M059J (cell line): ENCODE results near the gene SLC16A14. TPM values are rescaled to one million over a fixed set of nuclear protein-coding genes. Genes with fewer than 3 reads are reported as not detected.
"Not testable (repeated sequence)": the region's sequence is repeated elsewhere in the genome, so short reads cannot be mapped to it uniquely, and the experiment has no call there.

Experiments
- DNase-seq: peaks from one replicate; pipeline ENCODE4 v3.0.0-alpha.2; 2012; ENCODE audit warnings: low read depth
- total RNA-seq: library from RNA; depleted of rRNA; stranded (reverse); fragments of >200 nt; shearing (Covaris generic); gene quantifications from 2 replicates; pipeline ENCODE4 v1.2.3, GENCODE V29; 2014; rRNA removed

The SLC16A14 gene
- total RNA-seq = 0.42 and 0.81 TPM in 2 replicates

- peak; percentile 57 for DNase-seq
These were observed at the start of gene SLC16A14 for GRCh38 chr2:230068651-230069055. SLC16A14 (minus strand) TSS chr2:230068924; CDS start chr2:230059352, 9,572 bp downstream.

DNA sequence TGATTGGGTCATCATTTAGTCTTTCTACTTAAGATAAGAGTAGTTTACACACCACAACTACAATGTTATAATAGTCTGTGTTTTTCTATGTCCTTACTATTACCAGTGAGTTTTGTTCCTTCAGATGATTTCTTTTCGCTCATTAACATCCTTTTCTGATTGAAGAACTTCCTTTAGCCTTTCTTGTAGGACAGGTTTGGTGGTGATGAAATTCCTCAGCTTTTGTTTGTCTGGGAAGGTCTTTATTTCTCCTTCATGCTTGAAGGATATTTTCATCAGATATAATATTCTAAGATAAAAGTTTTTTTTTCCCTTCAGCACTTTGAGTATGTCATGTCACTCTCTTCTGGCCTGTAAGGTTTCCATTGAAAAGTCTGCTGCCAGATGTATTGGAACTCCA lies 38.0 kb upstream of the SLC16A14 start:
- no peak for DNase-seq

DNA sequence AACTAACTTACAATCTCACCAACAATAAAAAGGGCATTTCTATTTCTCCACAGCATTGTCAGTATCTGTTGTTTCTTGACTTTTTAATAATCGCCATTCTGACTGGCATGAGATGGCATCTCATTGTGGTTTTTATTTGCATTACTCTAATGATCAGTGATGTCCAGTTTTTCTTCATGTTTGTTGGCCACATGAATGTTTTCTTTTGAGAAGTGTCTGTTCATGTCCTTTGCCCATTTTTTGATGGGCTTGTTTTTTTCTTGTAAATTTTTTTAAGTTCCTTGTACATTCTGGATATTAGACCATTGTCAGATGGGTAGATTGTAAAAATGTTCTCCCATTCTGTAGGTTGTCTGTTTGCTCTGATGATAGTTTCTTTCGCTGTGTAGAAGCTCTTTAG lies 33.2 kb upstream of the SLC16A14 start:
- not testable (repeated sequence) for DNase-seq

DNA sequence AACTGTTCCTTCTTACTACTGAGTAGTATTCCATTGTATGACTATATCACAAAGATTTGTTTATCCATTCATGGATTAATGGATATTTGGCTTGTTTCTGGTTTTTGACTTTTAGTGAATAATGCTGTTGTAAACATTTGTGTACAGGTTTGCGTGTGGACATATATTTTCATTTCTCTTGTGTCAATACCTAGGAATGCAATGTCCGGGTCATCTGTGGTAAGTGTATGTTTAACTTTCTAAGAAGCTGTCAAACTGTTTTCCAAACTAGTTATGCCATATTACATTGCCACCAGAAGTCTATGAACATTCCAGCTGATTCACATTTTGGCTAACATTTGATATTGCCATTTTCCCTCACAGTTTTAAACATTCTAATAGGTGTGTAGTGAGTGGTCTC lies 29.1 kb upstream of the SLC16A14 start:
- DNase-seq = no peak

- no peak for DNase-seq
These were observed 28.7 kb upstream of the SLC16A14 start for GRCh38 chr2:230097424-230097823.

DNA sequence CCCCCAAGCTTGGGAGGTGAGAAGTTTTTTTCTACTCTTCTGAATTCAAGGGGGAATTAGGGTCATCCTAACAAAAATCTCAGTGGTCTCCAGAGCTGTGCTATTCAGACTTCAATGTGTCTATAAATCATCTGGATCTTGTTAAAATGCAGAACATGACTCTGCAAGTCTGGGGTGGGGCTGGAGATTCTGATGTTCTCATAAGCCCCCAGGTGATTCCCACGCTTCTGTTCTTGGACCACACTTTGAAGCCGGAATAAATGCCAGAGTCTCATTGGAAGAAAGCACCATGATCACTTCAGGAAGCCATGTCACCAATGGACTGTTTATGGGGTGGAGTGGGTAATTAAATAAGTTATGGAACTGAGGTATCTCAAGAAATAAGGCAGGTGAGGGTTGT lies 22.2 kb upstream of the SLC16A14 start:
- DNase-seq = no peak

DNA sequence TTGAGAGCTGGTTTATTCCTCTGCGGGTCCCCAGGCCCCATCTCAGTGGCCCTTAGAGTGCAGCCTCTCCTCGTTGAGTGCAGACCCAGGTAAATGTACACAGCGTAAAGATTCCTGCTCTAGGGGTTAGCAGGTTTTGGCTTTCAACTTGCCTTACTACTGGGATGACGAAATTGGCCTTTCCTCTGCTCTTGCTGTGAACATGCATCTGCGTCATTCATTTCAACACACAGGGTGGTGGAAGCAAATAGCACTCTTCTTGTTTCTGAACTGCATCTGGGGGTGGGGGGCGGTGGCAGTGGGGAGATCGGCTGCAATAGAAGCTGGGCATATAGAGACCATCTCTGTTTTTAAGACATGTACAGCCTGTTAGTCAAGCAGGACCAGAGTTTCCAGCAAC lies 16.5 kb upstream of the SLC16A14 start:
- no peak for DNase-seq

DNA sequence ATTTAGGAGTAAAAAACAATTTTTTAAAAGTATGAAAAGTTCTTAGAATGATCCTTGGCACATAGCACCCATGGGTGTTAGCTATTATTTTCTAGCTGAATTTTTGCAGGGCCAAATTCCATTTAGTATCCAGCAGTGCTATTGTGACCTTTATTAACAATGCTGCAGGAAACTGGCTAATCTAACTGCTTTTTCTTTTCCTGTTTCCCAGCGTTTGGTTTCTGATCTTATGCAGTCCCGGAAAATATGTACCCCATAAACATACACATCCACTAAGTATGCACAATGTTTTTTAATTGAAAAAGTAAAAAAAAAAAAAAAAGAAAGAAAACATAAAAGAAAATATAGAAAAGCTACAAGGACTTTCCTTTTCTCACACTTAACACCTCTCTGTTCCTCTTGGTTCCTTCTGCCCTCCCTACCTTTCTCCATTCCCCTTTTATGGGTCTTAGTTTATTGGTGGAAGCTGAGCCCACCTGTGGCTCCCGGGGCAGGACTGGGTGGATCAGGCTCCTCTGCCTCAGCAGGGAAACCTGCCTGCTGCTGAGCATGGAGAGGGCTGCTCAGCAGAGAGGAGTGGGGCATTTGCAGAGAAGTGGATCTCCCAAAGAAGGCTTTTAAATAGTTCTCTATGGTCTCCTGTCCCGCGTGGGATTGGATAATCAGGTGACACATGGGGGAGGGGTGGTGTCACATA lies 9.3 kb upstream of the SLC16A14 start:
- no peak for DNase-seq

GRCh38 chr2:230076819-230077218 lies 8.1 kb upstream of the SLC16A14 start:
- no peak for DNase-seq

GRCh38 chr2:230075988-230076631 lies 7.4 kb upstream of the SLC16A14 start:
- no peak for DNase-seq

- no peak for DNase-seq
These were observed 2.7 kb upstream of the SLC16A14 start for GRCh38 chr2:230071421-230071820.

- DNase-seq = no peak
These were observed 678 bp upstream of the SLC16A14 start for GRCh38 chr2:230069402-230069801.

DNA sequence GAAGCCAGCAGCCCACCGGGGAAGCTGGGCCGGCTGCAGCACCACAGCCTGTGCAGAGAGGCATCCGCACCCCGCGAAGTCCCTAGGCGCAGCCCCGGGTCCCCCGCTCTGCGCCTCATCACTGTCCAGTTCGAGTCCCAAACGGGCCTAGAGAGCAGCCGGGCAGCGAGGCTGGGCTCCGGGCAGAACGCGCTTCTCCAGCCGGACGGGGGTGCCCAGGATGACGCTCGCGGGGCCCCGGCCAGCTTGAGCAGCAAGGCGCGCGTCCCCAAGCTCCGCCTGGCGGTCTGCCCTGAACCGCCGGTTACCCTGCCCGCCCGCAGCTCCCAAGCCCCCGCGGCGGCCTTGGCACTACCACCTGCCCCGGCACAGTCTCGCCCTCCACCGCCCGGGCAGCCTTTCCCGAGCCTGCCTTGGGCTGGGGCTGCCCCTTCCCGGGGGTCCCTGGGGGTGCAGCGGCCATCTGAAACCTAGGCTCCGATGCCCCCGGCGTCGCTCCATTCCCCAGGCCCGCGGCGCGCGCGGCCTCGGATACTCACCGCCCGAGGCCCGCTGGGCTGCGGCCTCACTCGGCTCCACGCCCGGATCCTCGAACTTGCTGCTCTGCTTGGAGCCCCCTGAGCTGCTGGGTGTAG lies 591 bp downstream of the SLC16A14 start:
- peak; percentile 47 for DNase-seq

DNA sequence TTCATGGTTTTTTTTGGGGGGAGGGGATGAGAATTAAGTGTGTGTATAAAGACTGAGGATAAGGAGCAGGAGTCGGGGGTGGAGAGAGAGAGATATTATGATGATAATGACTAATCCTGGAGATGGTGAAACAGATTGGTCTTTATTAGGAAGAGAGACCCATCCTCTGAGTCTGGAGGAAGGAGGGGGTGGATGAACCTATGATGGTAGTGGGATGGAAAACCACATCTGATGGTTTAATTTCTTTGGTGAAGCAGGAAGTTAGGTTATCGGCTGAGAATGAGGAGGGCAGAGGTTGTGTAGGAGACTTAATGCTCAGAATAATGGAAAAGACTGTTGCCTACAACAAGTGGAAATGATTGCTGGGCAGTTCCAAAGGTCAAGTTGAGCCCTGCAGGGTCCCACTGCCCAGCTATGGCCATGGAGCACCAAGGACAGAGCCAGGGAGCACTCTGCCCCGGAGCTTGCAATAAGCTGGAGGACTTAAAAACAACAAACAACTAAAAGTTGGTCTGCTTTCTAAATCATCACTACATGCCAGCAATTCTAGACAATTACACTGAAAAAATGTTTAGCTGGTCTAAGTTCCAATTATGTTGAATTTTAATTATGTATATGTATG lies 7.9 kb downstream of the SLC16A14 start:
- no peak for DNase-seq

DNA sequence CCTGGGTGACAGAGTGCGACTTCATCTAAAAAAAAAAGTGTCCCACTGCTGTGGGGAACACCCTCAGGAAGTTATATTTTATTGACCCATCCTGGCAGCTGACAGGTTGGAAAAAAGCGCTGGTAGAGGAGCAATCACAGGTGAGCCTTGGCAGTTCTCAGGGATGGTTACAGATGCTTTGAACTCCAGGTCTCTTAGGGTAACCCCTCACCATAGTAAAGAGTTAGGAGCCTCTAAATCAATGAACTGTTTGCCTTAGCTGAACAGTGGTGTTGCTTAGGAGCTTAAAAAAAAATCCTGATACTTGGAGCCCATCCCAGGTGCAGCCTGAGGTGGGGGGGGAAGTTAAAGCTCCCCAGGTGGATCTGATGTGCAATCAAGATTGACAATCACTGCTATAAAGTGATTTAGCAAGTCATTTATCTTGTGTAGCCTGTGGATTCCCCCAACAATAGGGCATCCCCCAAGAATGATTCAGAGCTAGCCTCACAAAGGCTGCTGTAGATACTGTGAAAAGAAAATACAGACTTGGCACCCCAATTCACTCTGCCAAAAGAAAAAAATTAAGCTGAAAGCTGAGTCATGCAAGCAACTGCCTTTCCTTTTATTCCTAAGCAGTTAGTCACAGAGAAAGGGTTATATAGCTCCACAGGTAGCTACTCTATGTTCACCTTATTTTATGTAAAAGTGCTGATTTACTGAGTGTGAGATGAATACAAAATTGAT lies 14.8 kb downstream of the SLC16A14 start:
- DNase-seq = peak; percentile 86

DNA sequence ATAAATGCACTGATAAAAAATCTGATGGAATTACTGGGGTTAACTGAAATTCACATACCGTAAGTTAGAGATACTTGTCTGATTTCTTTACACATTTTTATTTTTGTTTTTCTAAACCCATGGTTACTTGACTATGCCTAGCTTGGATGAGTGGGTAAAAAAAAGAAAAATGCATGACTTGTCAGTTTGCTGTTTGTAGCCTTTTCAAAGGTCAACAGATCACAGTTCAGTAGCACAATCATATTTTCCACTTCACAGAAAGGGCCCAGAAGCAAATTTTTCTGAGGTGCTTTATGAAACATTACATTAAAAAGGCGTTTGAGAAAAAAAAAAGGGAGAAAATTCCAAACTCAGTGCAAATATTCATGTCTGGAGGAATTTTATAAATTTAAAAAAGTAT lies 16.4 kb downstream of the SLC16A14 start:
- peak; percentile 60 for DNase-seq

DNA sequence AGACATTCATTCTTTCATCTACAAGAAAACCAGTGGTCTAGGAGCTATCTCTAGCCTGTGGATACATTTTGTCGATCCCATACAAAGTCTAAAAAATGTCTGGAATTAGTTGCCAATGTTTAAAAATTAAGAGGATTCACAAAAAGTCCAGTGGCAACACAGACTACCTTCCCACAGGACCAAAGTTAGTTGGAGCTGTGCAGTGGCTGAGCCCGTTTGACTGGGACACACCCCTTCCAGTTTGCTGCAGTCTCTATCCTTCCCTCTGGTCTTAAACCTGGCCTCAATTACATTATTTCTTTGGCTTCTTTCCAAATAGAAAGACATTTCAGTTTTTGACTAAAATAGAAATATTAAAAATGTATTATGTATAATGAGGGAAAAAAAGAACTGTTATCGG lies 18.6 kb downstream of the SLC16A14 start:
- no peak for DNase-seq

- DNase-seq = no peak
These were observed 20.6 kb downstream of the SLC16A14 start for GRCh38 chr2:230048010-230048671.

DNA sequence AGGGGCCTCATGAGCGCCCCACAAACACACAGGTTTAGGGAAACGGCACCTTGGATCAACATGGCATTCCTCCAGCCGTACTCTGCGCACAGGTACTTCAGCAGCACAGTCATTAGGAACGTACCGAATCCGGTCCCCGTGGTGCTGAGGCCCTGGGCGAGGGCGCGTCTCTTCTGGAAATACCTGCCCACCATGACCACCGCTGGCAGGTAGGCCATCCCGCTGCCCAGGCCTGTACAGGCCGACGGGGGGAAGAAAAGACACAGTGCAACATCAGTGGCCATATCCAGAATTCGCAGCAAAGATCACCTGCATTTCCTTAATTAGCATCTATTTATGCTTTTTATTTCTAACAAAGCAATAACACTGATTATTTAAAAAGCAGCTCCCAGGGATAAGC lies 22.2 kb downstream of the SLC16A14 start:
- DNase-seq = no peak

DNA sequence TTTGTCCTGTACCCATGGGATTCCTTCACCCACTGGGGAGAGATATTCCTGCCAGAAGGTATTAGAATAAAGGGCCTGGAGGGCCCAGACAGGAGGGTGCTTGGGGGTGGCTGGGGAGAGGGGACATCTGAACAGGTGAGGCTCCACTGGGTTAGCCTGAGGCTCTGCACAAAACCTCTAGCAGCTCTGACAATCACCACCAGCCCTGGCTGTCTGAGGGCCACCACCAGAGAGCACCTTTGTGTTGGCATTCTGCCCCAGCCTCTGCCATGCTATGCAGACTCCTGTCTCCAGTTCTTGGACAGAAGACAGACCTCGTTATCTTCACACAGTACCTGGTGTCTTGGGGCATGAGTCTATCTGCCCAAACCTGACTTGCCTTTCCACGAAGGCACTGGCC lies 25.3 kb downstream of the SLC16A14 start:
- DNase-seq = no peak

DNA sequence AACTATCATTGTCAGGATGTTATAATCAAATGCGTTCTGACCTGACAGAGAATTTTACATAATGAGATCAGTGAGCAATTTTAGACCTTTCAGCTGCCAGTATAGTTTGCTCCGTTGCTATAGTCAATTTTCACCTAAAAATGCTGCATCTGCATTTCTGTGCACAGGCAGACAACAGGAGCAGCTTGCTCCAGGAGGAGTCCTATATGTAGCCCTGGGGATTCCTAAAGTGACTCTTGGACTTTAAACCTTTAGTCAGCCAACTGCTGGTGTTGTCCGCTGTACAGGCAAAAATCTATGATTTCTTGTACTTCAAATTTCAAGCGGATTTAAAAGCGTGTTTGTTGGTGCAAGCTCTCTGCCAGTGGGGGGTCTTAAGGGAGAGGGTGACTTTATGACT lies 25.7 kb downstream of the SLC16A14 start:
- no peak for DNase-seq
